HuH-7 (cell line): ENCODE measurements around the gene SHC3.

ENCODE experiments used
- DNase-seq: peaks from one replicate; pipeline ENCODE4 v3.0.0; 2011; ENCODE audit warnings: low spot score

The SHC3 gene

DNA sequence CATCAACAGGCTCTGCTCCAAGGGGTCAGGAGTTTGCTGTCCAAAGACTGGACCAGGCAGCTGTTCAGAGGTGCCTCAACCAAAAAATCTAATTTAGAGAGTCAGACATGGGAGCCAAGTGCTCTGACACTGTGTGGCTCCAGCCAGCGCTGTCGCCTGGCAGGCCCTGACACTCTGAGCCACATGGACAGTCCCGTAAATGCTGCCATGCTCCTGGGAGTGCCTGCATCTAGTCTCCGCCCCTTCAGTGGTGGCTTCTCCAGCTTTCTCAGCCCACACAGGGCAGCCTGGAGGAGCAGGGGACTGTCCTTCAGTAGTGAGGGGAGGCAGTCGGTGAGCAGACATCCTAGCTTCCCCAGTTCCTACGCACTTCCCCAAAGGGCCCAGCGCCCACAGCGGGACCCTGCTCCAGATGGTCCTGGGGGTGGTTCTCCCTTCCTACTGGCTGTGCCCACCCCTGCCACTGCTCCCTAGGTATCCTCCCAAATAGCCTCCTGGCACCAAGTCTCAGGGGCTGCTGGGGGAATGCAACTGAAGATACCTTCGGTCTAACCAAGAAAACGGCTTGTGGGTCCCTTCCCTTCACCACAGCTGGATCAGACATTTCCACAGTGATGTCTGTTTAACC is 72.3 kb downstream of the SHC3 start:
- DNase-seq: no peak

DNA sequence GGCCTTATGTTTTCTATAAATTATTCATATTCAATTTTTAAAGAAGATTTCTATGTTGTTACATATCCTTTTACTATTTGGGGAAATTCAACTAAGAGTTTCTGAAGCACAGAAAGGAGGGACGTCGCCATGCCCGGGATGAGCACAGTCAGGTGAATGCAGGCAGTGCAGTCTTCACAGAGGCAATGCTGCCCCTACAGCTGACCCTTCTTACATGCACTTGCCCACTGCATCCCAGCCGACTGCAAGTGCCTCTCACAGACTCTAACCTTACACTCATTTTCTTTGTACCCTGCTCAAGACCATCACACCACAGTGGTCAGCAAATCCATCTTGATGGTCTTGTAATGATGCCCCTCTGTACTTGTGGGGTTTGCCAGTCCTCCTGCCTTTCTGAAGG is 73.8 kb downstream of the SHC3 start:
- DNase-seq: no peak

DNA sequence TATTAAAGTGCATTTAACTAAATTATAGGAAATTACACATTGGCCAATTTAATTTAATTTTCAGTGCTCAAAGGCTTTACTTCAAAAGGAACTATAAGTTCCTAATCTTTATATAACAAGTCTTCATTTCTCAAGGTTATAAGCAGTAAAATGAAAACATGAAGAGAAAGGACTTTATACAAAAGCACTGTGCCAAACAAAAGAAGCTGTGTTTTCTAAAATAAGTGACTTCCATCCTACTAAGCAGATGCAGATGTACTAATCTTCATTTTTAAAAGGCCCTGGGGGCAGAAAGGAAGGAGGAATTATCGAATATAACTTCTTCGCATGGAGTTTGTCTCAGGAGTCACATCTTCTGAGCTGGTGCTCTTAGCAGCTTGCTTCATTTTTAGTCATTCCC is 81.4 kb downstream of the SHC3 start:
- DNase-seq: no peak

DNA sequence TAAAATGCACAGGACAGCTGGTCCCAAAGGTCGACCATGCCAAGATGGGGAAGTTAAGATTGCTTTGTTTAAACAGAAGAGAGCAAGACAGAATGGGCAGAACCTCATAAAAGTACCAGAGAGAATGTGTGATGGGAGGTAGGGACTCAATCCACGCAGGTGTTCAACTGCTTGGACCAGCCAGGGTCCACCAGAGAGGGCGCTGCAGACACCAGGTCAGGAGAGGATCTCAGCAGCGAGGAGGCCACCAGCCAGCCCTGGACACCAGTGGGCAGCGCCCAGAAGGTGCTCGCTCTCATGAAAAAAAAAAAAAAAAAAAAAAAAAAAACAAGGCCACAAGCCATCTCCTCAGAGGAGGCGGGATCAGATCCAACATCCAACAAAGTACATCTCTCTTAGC is 81.8 kb downstream of the SHC3 start:
- no peak for DNase-seq

DNA sequence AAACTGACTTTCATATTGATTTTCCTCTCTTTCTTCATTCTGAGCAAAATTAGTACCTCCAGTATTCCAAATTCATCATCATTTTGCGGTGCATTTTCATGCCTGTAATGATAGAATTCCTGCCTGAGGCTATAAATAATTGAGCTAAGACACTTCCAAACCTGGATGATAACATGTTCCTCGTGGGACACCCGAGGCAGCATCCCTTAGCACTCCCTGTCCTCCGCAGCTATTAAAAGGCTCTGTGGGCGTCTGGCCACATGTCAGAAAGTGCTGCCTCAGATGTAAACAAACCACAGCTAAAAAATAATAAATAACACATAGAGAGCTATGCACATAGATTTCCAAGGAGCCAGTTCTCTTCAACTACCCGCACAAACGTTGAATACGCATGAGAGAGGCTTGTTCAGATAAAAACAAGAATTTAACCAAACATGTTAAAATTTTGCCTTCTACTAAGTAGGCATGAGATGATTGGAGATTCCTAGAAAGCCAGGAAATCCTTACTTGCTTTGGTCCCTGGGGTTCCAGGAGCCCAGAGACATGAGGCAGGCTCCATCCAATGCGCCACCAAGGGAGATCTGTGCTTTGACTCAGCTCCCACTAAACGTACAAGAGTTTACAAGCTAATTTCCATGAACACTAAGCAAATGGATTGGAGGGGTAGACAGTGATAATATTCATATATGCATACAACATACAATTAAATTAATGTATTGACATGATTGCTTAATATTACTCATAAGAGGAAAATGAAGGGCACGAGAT is 82.7 kb downstream of the SHC3 start:
- DNase-seq: no peak

DNA sequence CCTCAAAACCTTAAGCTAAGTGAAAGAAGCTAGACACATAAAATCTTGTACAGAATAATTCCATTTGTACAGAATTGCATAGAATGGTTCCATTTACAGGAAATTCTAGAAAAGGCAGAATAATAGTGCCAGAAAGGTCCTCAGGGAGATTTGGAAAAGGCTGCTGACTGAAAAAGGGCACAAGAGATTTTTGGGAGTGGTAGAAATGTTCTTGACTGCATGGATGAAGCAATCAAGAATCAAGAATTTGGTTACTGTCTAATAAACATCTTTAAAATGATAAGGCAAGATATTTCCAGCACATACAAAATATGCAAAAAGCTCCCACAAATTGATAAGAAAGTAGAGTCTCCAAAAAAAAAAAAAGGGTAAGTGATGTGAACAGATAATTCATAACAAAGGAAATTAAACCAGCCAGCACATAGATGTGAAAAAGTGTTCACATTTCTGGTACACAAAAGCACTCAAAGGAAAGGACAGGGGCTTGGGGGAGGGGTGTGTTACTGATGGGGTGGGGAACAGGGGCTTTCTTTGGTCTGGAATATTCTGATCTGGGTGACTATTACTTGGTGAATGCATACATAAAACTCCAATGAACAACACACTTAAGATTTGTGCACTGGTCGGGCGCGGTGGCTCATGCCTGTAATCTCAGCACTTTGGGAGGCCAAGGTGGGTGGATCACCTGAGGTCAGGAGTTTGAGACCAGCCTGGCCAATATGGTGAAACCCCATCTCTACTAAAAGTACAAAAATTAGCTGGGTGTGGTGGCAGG is 85.2 kb downstream of the SHC3 start:
- no peak for DNase-seq

DNA sequence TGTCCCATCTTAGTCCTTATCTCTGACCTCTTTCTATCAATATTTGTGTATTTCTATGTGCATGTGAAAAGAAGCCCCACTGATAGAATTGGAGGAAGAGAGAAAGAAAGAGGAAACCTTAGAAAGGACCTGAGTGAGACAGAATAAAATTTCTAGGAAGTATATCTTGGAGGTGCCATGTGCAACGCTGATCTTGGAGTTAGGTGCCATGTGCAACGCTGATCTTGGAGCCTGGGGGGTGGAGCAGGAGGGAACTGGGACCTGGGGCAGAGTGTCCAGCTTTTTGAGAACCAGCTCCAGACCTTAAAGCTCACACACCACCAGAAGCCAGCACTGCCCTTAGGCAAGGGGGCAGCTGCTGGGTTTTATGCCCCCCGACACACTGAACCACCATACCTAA is 89.4 kb downstream of the SHC3 start:
- no peak for DNase-seq

DNA sequence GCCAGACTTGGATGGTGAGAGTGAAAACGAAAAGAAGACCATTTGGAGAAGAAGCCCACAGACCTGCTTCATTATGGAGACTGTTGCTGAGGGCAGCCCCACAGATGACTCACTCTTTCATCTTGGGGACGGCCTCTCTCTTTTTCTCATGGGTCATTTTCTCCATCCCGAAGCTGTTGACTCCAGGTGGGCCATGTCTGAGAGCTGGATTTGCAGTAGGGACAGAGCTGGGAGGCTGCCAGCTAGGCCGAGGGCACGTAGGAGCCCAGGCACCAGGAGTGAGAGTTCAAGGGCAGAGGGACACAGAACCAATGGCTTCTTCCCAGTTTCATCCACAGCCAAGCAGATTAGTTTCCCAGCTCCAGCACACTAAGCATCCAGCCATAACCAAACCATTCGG is 95.0 kb downstream of the SHC3 start:
- no peak for DNase-seq

DNA sequence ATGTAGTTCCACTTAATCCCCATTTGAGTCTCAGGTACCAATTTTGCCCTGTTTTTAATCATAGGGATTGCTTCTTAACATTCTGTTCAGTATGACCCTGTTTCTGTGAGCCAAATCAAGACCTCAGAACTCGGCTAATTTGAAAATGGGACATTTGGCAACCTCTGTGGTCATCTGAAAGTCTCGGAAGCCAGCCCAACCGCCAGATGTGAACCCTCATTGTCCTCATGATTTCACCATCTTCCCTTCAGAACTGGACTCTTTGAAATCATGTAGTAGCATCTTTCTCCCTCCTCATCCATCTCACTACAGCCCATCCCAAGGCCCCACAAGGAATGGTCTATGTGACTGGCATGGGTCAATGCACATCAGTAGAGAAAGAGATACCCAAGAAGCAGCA is 98.4 kb downstream of the SHC3 start:
- no peak for DNase-seq

DNA sequence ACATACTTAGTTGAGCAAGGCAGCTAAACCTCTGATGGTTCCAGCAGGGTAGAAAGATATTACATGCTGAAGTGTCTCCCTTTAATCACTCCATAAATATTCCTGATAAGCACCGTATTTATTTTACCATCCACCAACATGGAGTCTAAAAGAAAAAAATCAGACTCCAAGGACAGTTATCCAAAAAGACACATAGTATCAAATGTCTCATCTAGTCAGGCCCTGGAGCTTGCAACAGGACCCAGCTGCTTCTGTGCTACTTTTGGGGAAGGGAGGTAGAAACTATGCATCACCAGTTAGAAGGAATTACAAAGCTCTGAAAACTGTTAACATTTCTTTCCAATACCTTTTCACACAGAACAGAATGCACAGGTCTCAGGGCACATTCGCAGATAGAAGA is 99.2 kb downstream of the SHC3 start:
- DNase-seq: no peak

DNA sequence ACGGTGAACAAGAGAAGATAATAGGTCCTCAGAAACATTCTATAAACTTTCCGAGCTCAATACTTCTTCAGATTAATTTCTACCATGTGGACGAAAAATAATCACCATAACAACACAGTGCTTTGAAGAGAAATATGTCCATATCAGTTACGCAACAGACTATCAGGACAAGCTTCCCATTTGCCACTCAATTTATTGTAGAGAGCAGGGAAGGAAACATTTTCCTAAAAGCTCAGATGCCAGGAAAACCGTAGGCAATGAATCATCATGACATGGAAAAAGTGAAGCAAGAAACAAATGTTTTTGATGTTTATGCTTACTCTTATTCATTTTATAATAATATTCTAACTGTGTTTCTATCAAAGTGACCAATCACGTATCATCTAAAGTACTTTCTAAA is 99.8 kb downstream of the SHC3 start:
- DNase-seq: no peak

DNA sequence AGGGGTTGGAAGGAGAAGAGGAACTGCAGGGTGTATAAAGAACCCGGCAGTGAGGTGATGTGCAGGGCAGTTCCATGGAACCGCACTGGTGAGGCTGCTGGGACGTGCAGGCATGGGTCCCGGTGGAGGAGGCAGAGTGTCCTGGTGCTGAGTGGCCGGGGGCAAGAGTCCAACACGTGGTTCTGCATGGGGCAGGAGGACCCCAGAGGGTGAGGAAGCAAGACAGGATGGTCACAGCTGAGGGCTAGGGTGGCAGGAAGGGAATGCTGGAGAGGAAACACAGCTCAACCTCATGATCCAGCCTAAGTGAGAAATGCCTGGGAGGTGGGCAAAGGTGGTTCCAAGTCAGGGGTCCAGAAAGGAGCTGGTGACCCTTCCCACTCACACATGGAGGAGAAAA is 100.2 kb downstream of the SHC3 start:
- DNase-seq: no peak

DNA sequence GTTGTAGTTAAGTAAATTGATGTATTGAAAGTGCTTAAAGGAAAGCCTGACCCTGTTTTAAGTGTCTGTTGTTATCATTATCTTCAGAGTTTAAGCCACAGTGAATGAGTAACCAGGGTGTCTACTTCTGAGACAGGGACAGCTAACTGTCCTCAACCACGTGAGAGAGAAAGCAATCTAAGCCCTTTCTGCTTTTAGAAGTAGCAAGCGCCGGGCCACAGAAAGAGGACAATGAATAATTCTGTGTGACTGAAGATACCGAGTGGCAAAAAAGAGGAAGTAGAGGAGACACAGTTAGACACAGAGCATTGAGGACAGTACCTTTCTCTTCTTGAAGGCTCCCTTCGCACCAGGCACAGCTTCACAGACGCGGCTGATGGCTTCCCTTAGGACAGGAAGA is 101.1 kb downstream of the SHC3 start:
- no peak for DNase-seq

DNA sequence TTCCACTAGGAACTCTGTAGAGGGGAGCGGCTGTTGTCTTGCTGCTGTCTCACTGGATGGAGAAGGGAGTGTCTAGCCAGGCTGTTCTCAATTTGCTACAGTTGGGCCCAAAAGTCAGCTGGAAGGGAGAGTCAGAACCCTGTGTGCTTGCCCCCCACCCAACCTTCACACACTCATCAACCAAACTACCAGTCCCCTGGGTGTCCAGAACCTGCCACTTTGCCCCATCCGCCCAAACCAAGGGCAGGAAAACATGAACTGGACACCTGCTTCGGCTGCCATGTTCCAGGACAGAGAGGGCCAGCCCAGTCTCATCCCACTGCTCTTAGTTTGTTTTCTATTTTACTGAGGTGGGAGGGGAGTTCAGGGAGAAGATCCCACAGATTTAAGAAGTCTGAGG is 105.2 kb downstream of the SHC3 start:
- DNase-seq: no peak

DNA sequence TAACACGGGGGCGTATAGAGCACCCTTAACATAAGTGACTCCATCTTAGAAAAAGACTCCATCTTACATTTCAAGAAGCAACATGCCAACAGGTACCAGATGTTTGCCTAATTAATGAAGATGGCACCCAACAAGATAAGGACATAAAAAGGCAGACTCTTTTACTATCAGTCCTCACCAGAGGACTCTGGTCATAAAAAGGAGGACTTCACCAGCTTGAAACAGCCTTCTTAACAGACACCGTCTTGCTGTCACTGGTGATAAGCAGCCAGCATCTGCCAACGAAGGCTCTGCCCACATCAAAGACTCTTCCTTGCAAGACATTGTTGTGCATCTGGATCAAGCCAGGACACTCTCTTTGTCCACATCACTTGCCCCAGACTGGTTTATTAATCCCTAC is 107.0 kb downstream of the SHC3 start:
- no peak for DNase-seq

DNA sequence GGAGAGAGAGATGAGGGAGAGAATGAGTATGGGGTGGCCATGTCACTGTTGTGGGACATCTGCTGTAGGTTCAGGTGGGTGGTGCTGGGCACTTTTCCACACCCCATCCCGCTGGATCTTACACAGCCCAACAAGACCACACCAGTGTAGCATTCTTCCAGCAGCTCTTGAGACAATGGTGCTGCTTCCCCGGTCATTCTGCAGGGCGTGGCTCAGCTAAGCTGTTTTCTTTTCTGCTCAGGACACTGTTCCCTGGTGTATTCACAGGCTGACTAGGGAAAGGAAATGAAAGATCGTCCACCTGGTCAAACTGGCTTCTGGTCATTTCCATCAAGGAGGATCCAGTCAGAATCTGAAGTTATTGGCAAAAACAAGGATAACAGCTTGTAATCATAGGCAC is 111.8 kb downstream of the SHC3 start:
- DNase-seq: no peak

DNA sequence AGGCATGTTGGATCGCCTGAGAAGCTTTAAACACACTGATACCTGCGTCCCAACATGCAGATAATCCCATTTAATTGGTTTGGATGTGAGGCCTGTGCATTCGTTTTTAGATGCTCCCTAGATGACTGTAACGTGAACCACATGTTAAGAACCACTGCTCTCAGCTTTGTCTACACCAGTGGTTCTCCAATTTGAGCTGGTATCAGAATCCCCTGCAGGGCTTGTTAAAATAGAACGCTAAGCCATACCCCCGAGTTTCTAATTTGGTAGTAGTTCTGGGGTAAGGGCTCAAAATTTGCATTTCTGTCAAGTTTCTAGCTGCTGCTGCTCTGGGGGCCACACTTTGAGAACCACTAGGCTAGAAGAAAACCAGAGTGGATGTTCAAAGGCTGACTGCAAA is 112.7 kb downstream of the SHC3 start:
- no peak for DNase-seq

DNA sequence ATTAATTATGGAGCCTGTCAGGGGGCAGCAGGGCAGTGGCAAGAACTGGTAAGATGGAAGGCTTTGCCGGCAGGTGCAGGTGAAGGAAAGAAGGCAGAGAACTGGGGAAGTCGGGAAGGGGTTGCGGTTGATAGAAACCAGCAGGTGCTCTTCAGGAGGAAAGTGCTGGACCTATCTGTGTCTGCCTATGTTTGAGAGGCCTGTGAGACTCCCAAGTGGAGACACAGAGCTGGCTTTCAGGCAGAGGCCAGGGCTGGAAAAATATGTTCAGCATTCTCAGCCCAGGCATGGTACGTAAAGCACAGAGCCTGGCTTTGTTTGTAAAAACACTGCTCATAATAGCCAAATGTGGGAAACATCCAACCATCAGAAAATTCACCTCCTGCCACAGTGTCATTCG is 117.8 kb downstream of the SHC3 start:
- DNase-seq: no peak

DNA sequence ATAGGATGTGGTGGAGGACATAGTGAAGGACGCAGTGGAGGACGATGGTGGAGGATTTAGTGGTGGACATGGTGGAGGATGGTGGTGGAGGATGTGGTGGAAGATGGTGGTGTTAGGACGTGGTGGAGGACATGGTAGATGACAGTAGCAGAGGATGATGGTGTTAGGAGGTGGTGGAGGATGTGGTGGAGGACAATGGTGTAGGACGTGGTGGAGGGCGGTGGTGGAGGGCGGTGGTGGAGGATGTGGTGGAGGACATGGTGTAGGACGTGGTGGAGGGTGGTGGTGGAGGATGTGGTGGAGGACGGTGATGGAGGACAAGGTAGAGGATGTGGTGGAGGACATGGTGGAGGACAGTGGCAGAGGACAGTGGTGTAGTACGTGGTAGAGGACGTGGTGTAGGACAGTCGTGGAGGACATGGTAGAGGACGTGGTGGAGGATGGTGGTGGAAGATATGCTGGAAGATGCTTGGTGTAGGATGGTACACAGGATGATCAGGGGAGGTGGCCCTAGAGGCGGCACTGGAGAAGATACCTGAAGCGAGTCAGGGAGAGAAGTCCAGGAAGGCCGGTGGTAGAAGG is 118.6 kb downstream of the SHC3 start:
- no peak for DNase-seq

DNA sequence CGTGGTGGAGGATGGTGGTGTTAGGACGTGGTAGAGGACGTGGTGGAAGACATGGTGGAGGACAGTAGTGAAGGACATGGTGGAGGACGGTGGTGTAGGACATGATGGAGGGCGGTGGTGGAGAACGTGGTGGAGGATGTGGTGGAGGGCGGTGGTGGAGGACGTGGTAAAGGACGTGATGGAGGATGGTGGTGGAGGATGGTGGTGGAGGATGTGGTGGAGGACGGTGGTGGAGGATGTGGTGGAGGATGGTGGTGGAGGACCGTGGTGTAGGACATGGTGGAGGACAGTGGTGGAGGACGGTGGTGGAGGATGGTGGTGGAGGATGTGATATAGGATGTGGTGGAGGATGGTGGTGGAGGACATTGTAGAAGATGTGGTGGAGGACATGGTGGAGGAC is 119.7 kb downstream of the SHC3 start:
- no peak for DNase-seq

DNA sequence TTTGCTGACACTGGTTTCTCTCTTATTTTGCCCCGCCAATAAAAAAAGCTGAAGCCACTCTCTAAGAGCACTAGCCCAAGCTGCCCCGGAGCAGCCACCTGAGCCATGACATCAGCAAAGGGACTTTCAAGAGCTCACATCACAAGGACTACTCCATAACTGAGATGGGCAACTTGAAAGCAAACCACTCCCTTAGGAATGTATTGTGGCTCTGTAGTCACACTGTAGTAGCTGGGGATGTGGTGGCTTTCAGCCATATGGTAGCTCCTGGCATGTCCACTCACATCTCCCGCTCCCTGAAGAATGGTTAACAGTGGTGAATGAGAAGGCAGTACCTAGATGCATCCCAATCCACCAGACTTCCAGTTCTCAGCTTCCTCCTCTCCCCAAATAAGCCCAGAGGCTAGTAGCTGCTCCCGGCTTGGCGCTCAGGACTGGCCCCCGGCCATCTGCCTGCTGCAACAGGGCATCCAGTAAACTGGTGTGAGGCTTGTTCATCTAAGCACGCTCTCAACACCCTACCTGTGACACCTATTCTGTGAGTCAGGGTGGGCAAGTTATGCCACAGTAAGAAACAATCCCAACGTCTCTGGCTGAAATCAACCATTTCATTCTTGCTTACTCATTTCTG is 123.6 kb downstream of the SHC3 start:
- no peak for DNase-seq

DNA sequence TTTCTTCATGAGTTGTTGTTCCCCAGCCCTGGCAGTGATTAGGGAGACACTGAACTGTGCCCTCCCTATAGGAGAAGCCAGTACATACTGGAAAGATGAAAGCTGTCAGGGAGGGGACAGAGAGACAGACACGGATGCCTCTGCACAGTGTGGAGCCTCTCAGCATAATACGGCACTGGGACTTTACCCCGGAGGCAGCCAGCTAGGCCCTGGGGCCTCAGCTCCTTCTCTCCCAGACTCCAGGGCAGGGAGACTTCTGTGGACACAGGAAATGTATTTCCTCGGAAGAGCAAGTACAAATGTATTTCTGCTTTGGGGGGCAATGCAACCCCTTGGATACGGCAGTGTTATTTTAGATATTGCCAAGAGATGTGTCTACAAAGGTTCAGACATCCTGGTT is 125.3 kb downstream of the SHC3 start:
- DNase-seq: no peak
